OCI-LY7 (cell line): ENCODE results near the gene ARL14EP. TPM values are rescaled to one million over a fixed set of nuclear protein-coding genes. Genes with fewer than 3 reads are reported as not detected.

Experiments
- BruUV-seq: library from RNA; stranded (reverse); fragments of 400-500 nt; replicated peaks from 2 replicates; lab custom pipeline; 2021; lab: Mats Ljungman, UMichigan
- CTCF ChIA-PET: fragments of 300-600 bp; sonication (Branson Sonifier 250); formaldehyde crosslinking; loops from one replicate; lab custom pipeline; 2022; ENCODE audit warnings: antibody characterized with exemption; ENCODE audit not compliant: unreplicated experiment; lab: Charles Lee
- POLR2A ChIA-PET: fragments of 300-600 bp; sonication (Branson Sonifier 250); formaldehyde crosslinking; loops from one replicate; lab custom pipeline; 2022; ENCODE audit warnings: antibody characterized with exemption; lab: Charles Lee
- DNase-seq: peaks from one replicate; pipeline ENCODE4 v3.0.0-alpha.2; 2015; ENCODE audit warnings: low spot score
- H2AFZ ChIP-seq: fragments of 200-600 bp; sonication (generic), shearing (Covaris generic); 2 replicates; pipeline ENCODE4 v1.6.1; 2014; ENCODE audit warnings: mild to moderate bottlenecking, antibody characterized with exemption, low read length, moderate library complexity
- H3K27ac ChIP-seq: fragments of 200-600 bp; sonication (generic); 2 replicates; pipeline ENCODE4 v1.5.1; 2014; ENCODE audit warnings: mixed run types, low read depth, mild to moderate bottlenecking, moderate library complexity, low read length, inconsistent platforms; ENCODE audit not compliant: poor library complexity, severe bottlenecking
- H3K36me3 ChIP-seq: fragments of 200-600 bp; sonication (generic); 2 replicates; pipeline ENCODE4 v1.6.1; 2014; ENCODE audit warnings: mild to moderate bottlenecking, antibody characterized with exemption, low read length, moderate library complexity, mixed read lengths; ENCODE audit not compliant: insufficient read depth
- H3K4me1 ChIP-seq: fragments of 200-600 bp; sonication (generic); 2 replicates; pipeline ENCODE4 v1.5.1; 2014; ENCODE audit warnings: mild to moderate bottlenecking, low read length; ENCODE audit not compliant: insufficient read depth, poor library complexity, severe bottlenecking
- H3K4me2 ChIP-seq: fragments of 200-600 bp; sonication (generic); 2 replicates; pipeline ENCODE4 v1.6.1; 2014; ENCODE audit warnings: mild to moderate bottlenecking, low read length
- H3K4me3 ChIP-seq: fragments of 200-600 bp; sonication (generic); 2 replicates; pipeline ENCODE4 v1.5.1; 2014; ENCODE audit warnings: mild to moderate bottlenecking, low read depth, low read length; ENCODE audit not compliant: poor library complexity, severe bottlenecking
- H3K79me2 ChIP-seq: fragments of 200-600 bp; sonication (generic); 2 replicates; pipeline ENCODE4 v1.6.1; 2016; ENCODE audit warnings: low read depth, mild to moderate bottlenecking, low read length, moderate library complexity, mixed read lengths; ENCODE audit not compliant: insufficient read depth
- H3K9me2 ChIP-seq: fragments of 200-600 bp; sonication (generic); 2 replicates; pipeline ENCODE4 v1.6.1; 2016; ENCODE audit warnings: mild to moderate bottlenecking, low read length, mixed read lengths; ENCODE audit not compliant: insufficient read depth
- H3K9me3 ChIP-seq: fragments of 200-600 bp; sonication (generic); 2 replicates; pipeline ENCODE4 v1.6.1; 2014; ENCODE audit warnings: mild to moderate bottlenecking, mixed run types, low read length, mixed read lengths
- H4K20me1 ChIP-seq: fragments of 200-600 bp; sonication (generic); 2 replicates; pipeline ENCODE4 v1.6.1; 2014; ENCODE audit warnings: mild to moderate bottlenecking, antibody characterized with exemption, low read length, moderate library complexity, mixed read lengths; ENCODE audit not compliant: insufficient read depth
- CTCF ChIP-seq: fragments of 200-600 bp; sonication (generic); conservative IDR thresholded peaks from 2 replicates; pipeline ENCODE4 v1.5.1; 2014; ENCODE audit warnings: mild to moderate bottlenecking, antibody characterized with exemption, low read length, moderate library complexity, mixed read lengths
- EZH2phosphoT487 ChIP-seq: fragments of 200-600 bp; sonication (generic); IDR thresholded peaks from 2 replicates; pipeline ENCODE4 v1.6.1; 2018; ENCODE audit warnings: low read depth, borderline replicate concordance, mild to moderate bottlenecking, mixed run types, antibody characterized with exemption, low read length, moderate library complexity, mixed read lengths
- intact Hi-C: fragments of 100-400 bp; cut with micrococcal nuclease; formaldehyde crosslinking; loops from one replicate; pipeline ENCODE4 v1.10.0; 2022; ENCODE audit not compliant: unreplicated experiment
- total RNA-seq, 2 experiments: library from RNA; depleted of rRNA in 1 of 2; stranded (reverse); fragments of >200 nt in 1 of 2; shearing (Covaris generic) in 1 of 2; gene quantifications; 2 replicates each; pipeline ENCODE4 v1.2.3, GENCODE V29; 2014 to 2022

ARL14EP gene
- total RNA-seq, 2 experiments from 2014 or later = 37.8 to 51.5 TPM

GRCh38 chr11:30313580-30313979 lies 9.3 kb upstream of the ARL14EP start:
- no TSS peak for BruUV-seq
- Histone ChIP-seq H4K20me1 (no peaks in the 10 kb centered on the region), H3K4me3 (no peak overlapping the region), H2AFZ (no peak overlapping the region), H3K9me3 (0 out of 2 replicates have a peak, but pooled peaks cover 8% of the 10 kb centered on the region), H3K79me2 (no peaks in the 10 kb centered on the region), H3K36me3 (no peaks in the 10 kb centered on the region), H3K27ac (no peak overlapping the region), H3K4me2 (no peak overlapping the region), H3K9me2 (no peaks in the 10 kb centered on the region), H3K4me1 (no peaks in the 10 kb centered on the region)
- TF ChIP-seq EZH2phosphoT487 = no peak
- TF ChIP-seq CTCF = no peak
- POLR2A ChIA-PET = interaction anchor here (0.6 to 2.3 kb wide), 2 partner anchors 9 to 43 kb away, joined by 3 to 6 read pairs; partner anchors contain the start of gene ARL14EP
- CTCF ChIA-PET = no interaction called here
- intact Hi-C loops = loop anchor here (10.0 kb wide), 1 partner anchor 179 kb away; no protein-coding TSS in a partner anchor
- no peak for DNase-seq

DNA sequence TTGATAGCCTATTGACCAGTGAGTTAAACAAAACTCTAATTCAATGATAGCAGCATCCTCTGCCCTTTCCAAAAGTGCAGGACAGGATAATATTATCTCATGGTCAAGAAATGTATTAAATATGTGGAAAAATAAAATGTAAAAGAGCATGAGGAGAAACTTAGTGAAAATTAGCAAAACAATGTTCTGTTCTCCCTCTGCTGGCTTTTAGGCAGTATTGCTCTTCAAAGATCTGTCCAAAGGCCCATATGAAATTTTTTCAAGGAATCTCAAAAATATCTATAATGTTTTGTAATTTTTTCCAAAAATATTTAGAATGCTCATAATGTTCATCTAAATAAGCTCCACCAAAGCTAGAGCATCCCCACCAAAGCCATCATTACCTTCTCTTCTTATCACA lies 8.3 kb upstream of the ARL14EP start:
- H3K79me2 ChIP-seq = no peaks in the 10 kb centered on the region
- CTCF ChIA-PET = no interaction called here
- no peaks in the 10 kb centered on the region for H3K9me2 ChIP-seq
- intact Hi-C loops = loop anchor here (10.0 kb wide), 1 partner anchor 180 kb away; no protein-coding TSS in a partner anchor
- H3K9me3 ChIP-seq = 0 out of 2 replicates have a peak, but pooled peaks cover 8% of the 10 kb centered on the region
- TF ChIP-seq EZH2phosphoT487 (no peak), CTCF (peak; percentile 76)
- H3K27ac ChIP-seq = no peak overlapping the region
- no peak for DNase-seq
- no peaks in the 10 kb centered on the region for H3K4me1 ChIP-seq
- no peaks in the 10 kb centered on the region for H4K20me1 ChIP-seq
- no peaks in the 10 kb centered on the region for H3K36me3 ChIP-seq
- H2AFZ ChIP-seq = no peak overlapping the region
- H3K4me3 ChIP-seq = no peak overlapping the region
- no TSS peak for BruUV-seq
- H3K4me2 ChIP-seq = no peak overlapping the region
- POLR2A ChIA-PET = interaction anchor here (0.6 to 0.7 kb wide), 3 partner anchors 29 to 711 kb away, joined by 3 to 4 read pairs (median 3); no protein-coding TSS in a partner anchor

DNA sequence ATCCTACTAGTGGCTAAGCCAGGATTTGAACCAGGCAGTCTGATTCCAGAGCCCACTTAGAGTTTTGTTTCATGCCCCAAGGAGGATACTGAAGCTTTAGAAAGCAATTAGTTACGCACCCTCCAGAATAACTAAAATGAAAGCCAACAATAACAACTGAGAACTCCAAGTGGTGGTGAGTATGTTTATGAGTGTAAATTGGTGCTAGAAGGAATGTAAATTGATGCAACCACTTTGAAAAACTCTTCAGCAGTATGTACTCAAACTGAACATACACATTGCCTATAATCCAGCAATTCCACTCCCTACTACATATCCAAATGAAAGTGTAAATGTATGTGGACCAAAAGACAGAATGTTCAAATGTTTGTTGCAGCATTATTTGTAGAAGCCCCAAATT lies 6.7 kb upstream of the ARL14EP start:
- H3K4me3 ChIP-seq = no peak overlapping the region
- DNase-seq = no peak
- BruUV-seq = no TSS peak
- H3K27ac ChIP-seq = no peak overlapping the region
- no peaks in the 10 kb centered on the region for H3K9me2 ChIP-seq
- intact Hi-C loops = loop anchor here (10.0 kb wide), 1 partner anchor 181 kb away; no protein-coding TSS in a partner anchor
- no peaks in the 10 kb centered on the region for H3K36me3 ChIP-seq
- TF ChIP-seq CTCF = no peak
- no peak for TF ChIP-seq EZH2phosphoT487
- ChIA-PET CTCF (interaction anchor here (1.4 kb wide), 1 partner anchor 187 kb away, joined by 3 read pairs; no protein-coding TSS in a partner anchor), POLR2A (interaction anchor here (0.6 to 1.4 kb wide), 3 partner anchors 18 to 894 kb away, joined by 4 read pairs; no protein-coding TSS in a partner anchor)
- H3K9me3 ChIP-seq = 0 out of 2 replicates have a peak, but pooled peaks cover 5% of the 10 kb centered on the region
- peaks cover 3% of the 10 kb centered on the region for H3K4me1 ChIP-seq
- H4K20me1 ChIP-seq = no peaks in the 10 kb centered on the region
- no peak overlapping the region for H3K4me2 ChIP-seq
- no peak overlapping the region for H2AFZ ChIP-seq
- H3K79me2 ChIP-seq = no peaks in the 10 kb centered on the region
